ENCODE data around the gene CLCN6.

The CLCN6 gene

DNA sequence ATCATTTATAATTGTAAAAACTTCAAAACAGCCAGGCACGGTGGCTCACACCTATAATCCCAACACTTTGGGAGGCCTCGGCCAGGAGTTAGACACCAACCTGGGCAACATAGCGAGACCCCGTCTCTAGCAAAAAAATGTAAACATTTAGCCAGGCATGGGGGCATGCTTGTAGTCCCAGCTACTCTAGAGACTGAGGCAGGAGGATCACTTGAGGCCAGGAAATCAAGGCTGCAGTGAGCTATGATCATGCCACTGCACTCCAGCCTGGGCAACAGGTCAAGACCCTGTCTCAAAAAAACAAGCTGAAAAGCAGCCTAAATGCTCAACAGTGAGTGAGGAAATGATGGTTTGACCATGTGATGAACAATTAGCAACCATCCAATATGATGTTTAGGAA, 36.7 kb upstream of the CLCN6 start:
- no peak overlapping the region for H3K9ac ChIP-seq (ENCODE audit: low read depth, low read length)
- no peak overlapping the region for H3K4me3 ChIP-seq (ENCODE audit: low read length)
- no peaks in the 10 kb centered on the region for H3K9me3 ChIP-seq (replicated peaks; ENCODE audit: low read length)

DNA sequence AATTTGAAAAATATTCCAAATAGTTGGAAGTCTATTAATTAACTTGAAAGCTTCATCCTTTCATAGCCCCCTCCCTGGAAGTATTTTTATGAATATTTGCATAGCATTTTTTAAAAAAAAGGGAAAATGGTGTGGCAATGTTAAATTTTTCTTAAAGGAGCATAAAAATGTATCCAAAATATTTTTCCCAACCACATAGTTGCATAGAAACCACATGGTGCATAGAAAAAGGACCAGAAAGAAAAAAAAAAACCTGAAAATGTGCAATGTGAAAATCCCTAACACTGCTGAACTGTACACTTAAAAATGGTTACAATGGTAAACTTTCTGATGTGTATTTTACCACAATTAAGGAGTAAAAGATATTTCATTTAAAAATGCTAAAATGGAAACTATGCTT, 36.0 kb upstream of the CLCN6 start:
- H3K9ac ChIP-seq (ENCODE audit: low read depth, low read length) = no peak overlapping the region
- H3K27me3 ChIP-seq (ENCODE audit: control insufficient read depth, insufficient read depth, low read length) = peaks cover 19% of the 10 kb centered on the region
- H3K4me2 ChIP-seq (ENCODE audit: low read length) = no peak overlapping the region
- no peaks in the 10 kb centered on the region for H3K36me3 ChIP-seq (ENCODE audit: insufficient read depth, low read length)
- H3K9me3 ChIP-seq (replicated peaks; ENCODE audit: low read length) = no peaks in the 10 kb centered on the region
- no peak overlapping the region for H3K4me3 ChIP-seq (ENCODE audit: low read length)
- H3K4me1 ChIP-seq (ENCODE audit: control insufficient read depth, insufficient read depth, low read length) = no peaks in the 10 kb centered on the region

More for the DNA sequence above, 36.7 kb upstream of the CLCN6 start:
- Histone ChIP-seq H3K4me2 (ENCODE audit: low read length) (no peak overlapping the region), H3K4me1 (ENCODE audit: control insufficient read depth, insufficient read depth, low read length) (no peaks in the 10 kb centered on the region), H3K36me3 (ENCODE audit: insufficient read depth, low read length) (no peaks in the 10 kb centered on the region), H3K27me3 (ENCODE audit: control insufficient read depth, insufficient read depth, low read length) (peaks cover 19% of the 10 kb centered on the region)

- Histone ChIP-seq H3K4me3 (ENCODE audit: low read length) (no peak overlapping the region), H3K27me3 (ENCODE audit: control insufficient read depth, insufficient read depth, low read length) (peaks cover 18% of the 10 kb centered on the region), H3K4me1 (ENCODE audit: control insufficient read depth, insufficient read depth, low read length) (no peaks in the 10 kb centered on the region), H3K4me2 (ENCODE audit: low read length) (no peak overlapping the region), H3K9me3 (replicated peaks; ENCODE audit: low read length) (no peaks in the 10 kb centered on the region), H3K36me3 (ENCODE audit: insufficient read depth, low read length) (no peaks in the 10 kb centered on the region), H3K9ac (ENCODE audit: low read depth, low read length) (no peak overlapping the region)
Measured at GRCh38 chr1:11771481-11772043, 34.4 kb upstream of the CLCN6 start.

GRCh38 chr1:11772458-11772857, 33.5 kb upstream of the CLCN6 start:
- Histone ChIP-seq H3K4me1 (ENCODE audit: control insufficient read depth, insufficient read depth, low read length) (no peaks in the 10 kb centered on the region), H3K27me3 (ENCODE audit: control insufficient read depth, insufficient read depth, low read length) (peaks cover 15% of the 10 kb centered on the region), H3K9me3 (replicated peaks; ENCODE audit: low read length) (no peaks in the 10 kb centered on the region), H3K36me3 (ENCODE audit: insufficient read depth, low read length) (no peaks in the 10 kb centered on the region), H3K4me3 (ENCODE audit: low read length) (no peak overlapping the region), H3K9ac (ENCODE audit: low read depth, low read length) (no peak overlapping the region), H3K4me2 (ENCODE audit: low read length) (no peak overlapping the region)

- Histone ChIP-seq H3K4me3 (ENCODE audit: low read length) (no peak overlapping the region), H3K9me3 (replicated peaks; ENCODE audit: low read length) (no peaks in the 10 kb centered on the region), H3K27me3 (ENCODE audit: control insufficient read depth, insufficient read depth, low read length) (no peaks in the 10 kb centered on the region), H3K4me1 (ENCODE audit: control insufficient read depth, insufficient read depth, low read length) (no peaks in the 10 kb centered on the region), H3K4me2 (ENCODE audit: low read length) (no peak overlapping the region), H3K36me3 (ENCODE audit: insufficient read depth, low read length) (no peaks in the 10 kb centered on the region), H3K9ac (ENCODE audit: low read depth, low read length) (no peak overlapping the region)
Measured at GRCh38 chr1:11774753-11775152, 31.2 kb upstream of the CLCN6 start.

DNA sequence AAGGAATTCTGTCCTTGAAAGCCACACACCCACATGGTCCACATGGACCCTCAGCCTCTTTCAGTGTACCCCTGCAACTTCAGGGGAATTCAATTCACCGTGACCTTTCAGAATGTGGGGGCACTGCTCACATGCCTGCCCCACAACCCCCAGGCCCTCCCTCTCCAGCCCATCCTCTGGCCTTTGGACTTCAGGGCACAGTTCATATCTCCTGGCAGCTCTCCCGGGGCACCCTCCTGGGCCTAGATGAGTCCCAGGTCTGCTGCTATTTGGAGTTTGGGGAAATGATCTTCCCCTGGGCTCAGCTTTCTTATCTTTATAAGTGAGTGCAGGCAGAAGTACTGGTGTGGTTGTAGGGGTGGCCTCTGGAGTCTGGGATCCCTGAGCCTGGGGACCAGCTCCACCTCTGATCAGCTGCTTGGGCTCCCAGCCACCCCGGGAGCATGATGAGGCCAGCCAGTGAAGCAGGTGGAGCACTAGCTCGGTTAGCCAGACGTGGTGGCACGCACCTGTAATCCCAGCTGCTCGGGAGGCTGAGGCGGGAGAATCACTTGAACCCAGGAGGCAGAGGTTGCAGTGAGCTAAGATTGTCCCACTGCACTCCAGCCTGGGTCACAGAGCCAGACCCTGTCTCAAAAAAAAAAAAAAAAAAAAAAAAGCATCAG, 28.2 kb upstream of the CLCN6 start:
- no peak overlapping the region for H3K4me3 ChIP-seq (ENCODE audit: low read length)
- no peak overlapping the region for H3K9ac ChIP-seq (ENCODE audit: low read depth, low read length)
- H3K36me3 ChIP-seq (ENCODE audit: insufficient read depth, low read length) = no peaks in the 10 kb centered on the region
- no peak overlapping the region for H3K4me2 ChIP-seq (ENCODE audit: low read length)
- H3K9me3 ChIP-seq (replicated peaks; ENCODE audit: low read length) = no peaks in the 10 kb centered on the region
- no peaks in the 10 kb centered on the region for H3K27me3 ChIP-seq (ENCODE audit: control insufficient read depth, insufficient read depth, low read length)
- peaks cover 3% of the 10 kb centered on the region for H3K4me1 ChIP-seq (ENCODE audit: control insufficient read depth, insufficient read depth, low read length)

GRCh38 chr1:11778336-11778735, 27.7 kb upstream of the CLCN6 start:
- Histone ChIP-seq H3K4me1 (ENCODE audit: control insufficient read depth, insufficient read depth, low read length) (peaks cover 3% of the 10 kb centered on the region), H3K36me3 (ENCODE audit: insufficient read depth, low read length) (no peaks in the 10 kb centered on the region), H3K27me3 (ENCODE audit: control insufficient read depth, insufficient read depth, low read length) (no peaks in the 10 kb centered on the region), H3K4me2 (ENCODE audit: low read length) (no peak overlapping the region), H3K9ac (ENCODE audit: low read depth, low read length) (no peak overlapping the region), H3K9me3 (replicated peaks; ENCODE audit: low read length) (no peaks in the 10 kb centered on the region), H3K4me3 (ENCODE audit: low read length) (no peak overlapping the region)

DNA sequence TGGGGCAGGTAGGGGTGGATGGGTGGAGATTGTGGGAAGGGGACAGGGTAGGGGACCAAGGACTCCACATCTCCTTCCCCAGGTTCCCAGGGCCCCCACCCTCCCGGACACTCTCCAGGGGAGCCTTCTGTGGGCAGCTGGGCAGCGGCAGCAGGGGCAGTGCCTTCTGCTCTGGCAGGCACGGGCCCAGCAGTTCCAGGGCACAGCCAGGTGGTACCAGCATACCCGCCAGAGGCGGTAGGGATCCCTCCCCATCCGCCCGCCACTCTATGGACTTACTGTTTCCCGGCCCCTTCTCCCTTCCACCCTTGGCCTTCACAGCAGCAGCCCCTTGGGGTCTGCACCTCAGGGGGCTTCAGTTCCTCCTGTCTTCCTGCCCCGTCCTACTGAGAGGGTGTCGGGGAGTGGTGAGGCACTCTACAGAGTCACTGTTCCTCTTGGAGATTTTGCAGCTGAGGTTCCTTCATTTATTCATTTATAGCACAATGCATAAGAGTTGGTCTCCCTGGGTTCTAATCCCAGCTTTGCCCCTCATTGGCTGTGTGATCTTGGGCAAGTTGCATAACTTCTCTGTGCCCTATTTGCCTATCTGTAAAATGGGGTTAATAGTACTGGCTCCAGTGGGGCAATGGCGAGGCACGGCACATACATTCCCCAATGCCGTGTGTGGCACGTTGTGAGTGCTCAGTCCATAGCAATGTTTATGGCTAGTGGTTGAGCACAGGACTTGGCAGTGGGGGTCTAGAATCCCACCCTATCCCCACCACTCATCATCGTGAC, 27.0 kb upstream of the CLCN6 start:
- peaks cover 3% of the 10 kb centered on the region for H3K4me1 ChIP-seq (ENCODE audit: control insufficient read depth, insufficient read depth, low read length)
- H3K27me3 ChIP-seq (ENCODE audit: control insufficient read depth, insufficient read depth, low read length) = no peaks in the 10 kb centered on the region
- H3K9me3 ChIP-seq (replicated peaks; ENCODE audit: low read length) = no peaks in the 10 kb centered on the region
- H3K9ac ChIP-seq (ENCODE audit: low read depth, low read length) = no peak overlapping the region
- no peak overlapping the region for H3K4me2 ChIP-seq (ENCODE audit: low read length)
- H3K36me3 ChIP-seq (ENCODE audit: insufficient read depth, low read length) = no peaks in the 10 kb centered on the region
- H3K4me3 ChIP-seq (ENCODE audit: low read length) = no peak overlapping the region

DNA sequence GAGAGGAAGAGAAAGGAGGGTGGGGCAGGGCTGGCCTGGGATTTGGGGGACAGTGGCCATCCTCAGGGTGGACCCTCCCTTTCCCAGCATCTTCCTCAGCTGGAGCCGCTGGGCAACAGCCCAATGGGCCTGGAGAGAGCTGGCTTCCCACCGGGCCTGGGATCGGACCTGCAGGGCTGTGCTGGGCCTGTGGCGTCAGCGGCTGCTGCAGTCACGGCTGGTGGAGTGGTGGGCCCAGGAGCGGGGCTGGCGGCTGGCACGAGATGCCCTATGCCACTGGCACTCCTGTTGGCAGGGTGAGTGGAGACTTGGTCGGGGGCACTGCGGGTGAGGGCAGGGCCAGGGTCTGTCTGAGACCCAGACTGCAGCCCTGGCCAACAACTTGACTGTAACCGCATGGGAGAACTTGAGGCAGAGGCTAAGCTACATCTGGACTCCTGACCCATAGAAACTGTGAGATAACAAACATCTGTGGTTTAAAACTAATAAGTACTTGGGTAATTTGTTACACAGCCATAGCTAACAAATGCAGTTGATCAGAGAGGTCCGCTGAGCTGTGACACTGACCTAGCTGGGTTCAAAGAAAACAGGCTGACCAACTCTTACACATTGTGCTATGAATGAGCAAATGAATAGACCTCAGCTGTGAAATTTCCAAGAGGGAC, 26.1 kb upstream of the CLCN6 start:
- no peaks in the 10 kb centered on the region for H3K27me3 ChIP-seq (ENCODE audit: control insufficient read depth, insufficient read depth, low read length)
- H3K9ac ChIP-seq (ENCODE audit: low read depth, low read length) = no peak overlapping the region
- no peak overlapping the region for H3K4me2 ChIP-seq (ENCODE audit: low read length)
- no peak overlapping the region for H3K4me3 ChIP-seq (ENCODE audit: low read length)
- no peaks in the 10 kb centered on the region for H3K36me3 ChIP-seq (ENCODE audit: insufficient read depth, low read length)
- no peaks in the 10 kb centered on the region for H3K9me3 ChIP-seq (replicated peaks; ENCODE audit: low read length)
- peaks cover 7% of the 10 kb centered on the region for H3K4me1 ChIP-seq (ENCODE audit: control insufficient read depth, insufficient read depth, low read length)

GRCh38 chr1:11780380-11781147, 25.4 kb upstream of the CLCN6 start:
- Histone ChIP-seq H3K4me3 (ENCODE audit: low read length) (no peak overlapping the region), H3K4me1 (ENCODE audit: control insufficient read depth, insufficient read depth, low read length) (peaks cover 14% of the 10 kb centered on the region), H3K36me3 (ENCODE audit: insufficient read depth, low read length) (no peaks in the 10 kb centered on the region), H3K9ac (ENCODE audit: low read depth, low read length) (no peak overlapping the region), H3K9me3 (replicated peaks; ENCODE audit: low read length) (no peaks in the 10 kb centered on the region), H3K27me3 (ENCODE audit: control insufficient read depth, insufficient read depth, low read length) (no peaks in the 10 kb centered on the region), H3K4me2 (ENCODE audit: low read length) (no peak overlapping the region)

GRCh38 chr1:11781297-11781696, 24.7 kb upstream of the CLCN6 start:
- Histone ChIP-seq H3K4me3 (ENCODE audit: low read length) (no peak overlapping the region), H3K4me1 (ENCODE audit: control insufficient read depth, insufficient read depth, low read length) (peaks cover 14% of the 10 kb centered on the region), H3K9me3 (replicated peaks; ENCODE audit: low read length) (no peaks in the 10 kb centered on the region), H3K27me3 (ENCODE audit: control insufficient read depth, insufficient read depth, low read length) (no peaks in the 10 kb centered on the region), H3K4me2 (ENCODE audit: low read length) (no peak overlapping the region), H3K36me3 (ENCODE audit: insufficient read depth, low read length) (no peaks in the 10 kb centered on the region), H3K9ac (ENCODE audit: low read depth, low read length) (peak overlapping the region; percentile 0)

Data from skeletal muscle satellite cell (primary cell).